Measurements from ENCODE around the gene POLR1G.
"Not testable (repeated sequence)": the region's sequence is repeated elsewhere in the genome, so short reads cannot be mapped to it uniquely, and the experiment has no call there.

The POLR1G gene

GRCh38 chr19:45424191-45425058, 18.0 kb downstream of the POLR1G start:
- TF ChIP-seq POLR2A (IDR thresholded peaks at IDR 0.05; ENCODE audit: low read depth, low read length) = no peak
- FAIRE-seq (peak; percentile 66), DNase-seq (ENCODE audit: insufficient read length) (no peak)

GRCh38 chr19:45428384-45429231, 22.2 kb downstream of the POLR1G start:
- TF ChIP-seq TAF1 (IDR thresholded peaks at IDR 0.05; ENCODE audit: borderline replicate concordance, low read depth, low read length) = no peak
- no peak for TF ChIP-seq POLR2AphosphoS5 (IDR thresholded peaks at IDR 0.05; ENCODE audit: low read depth, low read length)
- TF ChIP-seq POLR2A (IDR thresholded peaks at IDR 0.05; ENCODE audit: low read depth, low read length) = no peak
- FAIRE-seq = peak; percentile 40
- DNase-seq (ENCODE audit: insufficient read length) = no peak

GRCh38 chr19:45429896-45430295, 23.5 kb downstream of the POLR1G start:
- not testable (repeated sequence) for DNase-seq (ENCODE audit: insufficient read length); FAIRE-seq

- DNase-seq (ENCODE audit: insufficient read length) = not testable (repeated sequence)
- FAIRE-seq = peak; percentile 42
Measured at GRCh38 chr19:45431008-45431407, 24.6 kb downstream of the POLR1G start.

GRCh38 chr19:45432543-45432942, 26.1 kb downstream of the POLR1G start:
- not testable (repeated sequence) for DNase-seq (ENCODE audit: insufficient read length); FAIRE-seq

GRCh38 chr19:45437328-45437727, 30.9 kb downstream of the POLR1G start:
- DNase-seq (ENCODE audit: insufficient read length) (no peak), FAIRE-seq (no peak)
- no peak for TF ChIP-seq POLR2AphosphoS5 (IDR thresholded peaks at IDR 0.05; ENCODE audit: low read depth, low read length)
- no peak for TF ChIP-seq POLR2A (IDR thresholded peaks at IDR 0.05; ENCODE audit: low read depth, low read length)
- no peak for TF ChIP-seq TAF1 (IDR thresholded peaks at IDR 0.05; ENCODE audit: borderline replicate concordance, low read depth, low read length)

GRCh38 chr19:45439190-45439568, 32.7 kb downstream of the POLR1G start:
- FAIRE-seq = no peak
- TF ChIP-seq POLR2AphosphoS5 (IDR thresholded peaks at IDR 0.05; ENCODE audit: low read depth, low read length) = no peak
- no peak for TF ChIP-seq TAF1 (IDR thresholded peaks at IDR 0.05; ENCODE audit: borderline replicate concordance, low read depth, low read length)
- no peak for TF ChIP-seq POLR2A (IDR thresholded peaks at IDR 0.05; ENCODE audit: low read depth, low read length)

GRCh38 chr19:45439569-45440258, 33.3 kb downstream of the POLR1G start:
- DNase-seq (ENCODE audit: insufficient read length) = peak; percentile 86
- no peak for TF ChIP-seq POLR2AphosphoS5 (IDR thresholded peaks at IDR 0.05; ENCODE audit: low read depth, low read length)
- no peak for TF ChIP-seq TAF1 (IDR thresholded peaks at IDR 0.05; ENCODE audit: borderline replicate concordance, low read depth, low read length)
- no peak; the same call in 1 of the 2 replicates for TF ChIP-seq POLR2A (IDR thresholded peaks at IDR 0.05; ENCODE audit: low read depth, low read length)
- FAIRE-seq = peak; percentile 90

More at GRCh38 chr19:45439190-45439568, 32.7 kb downstream of the POLR1G start:
- no peak for DNase-seq (ENCODE audit: insufficient read length)

GRCh38 chr19:45440259-45440638, 33.8 kb downstream of the POLR1G start:
- no peak for DNase-seq (ENCODE audit: insufficient read length)
- no peak for FAIRE-seq
- TF ChIP-seq TAF1 (IDR thresholded peaks at IDR 0.05; ENCODE audit: borderline replicate concordance, low read depth, low read length) (no peak), POLR2A (IDR thresholded peaks at IDR 0.05; ENCODE audit: low read depth, low read length) (no peak), POLR2AphosphoS5 (IDR thresholded peaks at IDR 0.05; ENCODE audit: low read depth, low read length) (no peak)

GRCh38 chr19:45440873-45441654, 34.6 kb downstream of the POLR1G start:
- TF ChIP-seq POLR2A (IDR thresholded peaks at IDR 0.05; ENCODE audit: low read depth, low read length) = no peak
- no peak for TF ChIP-seq POLR2AphosphoS5 (IDR thresholded peaks at IDR 0.05; ENCODE audit: low read depth, low read length)
- TF ChIP-seq TAF1 (IDR thresholded peaks at IDR 0.05; ENCODE audit: borderline replicate concordance, low read depth, low read length) = no peak
- DNase-seq (ENCODE audit: insufficient read length) (no peak), FAIRE-seq (no peak)

GRCh38 chr19:45442408-45442777, 35.9 kb downstream of the POLR1G start:
- FAIRE-seq (no peak), DNase-seq (ENCODE audit: insufficient read length) (no peak)
- TF ChIP-seq POLR2A (IDR thresholded peaks at IDR 0.05; ENCODE audit: low read depth, low read length) (no peak), POLR2AphosphoS5 (IDR thresholded peaks at IDR 0.05; ENCODE audit: low read depth, low read length) (no peak), TAF1 (IDR thresholded peaks at IDR 0.05; ENCODE audit: borderline replicate concordance, low read depth, low read length) (no peak)
